ENCODE results near the gene TUBGCP6.

The TUBGCP6 gene

GRCh38 chr22:50194037-50194805 is 50.6 kb downstream of the TUBGCP6 start:
- DNase-seq (ENCODE audit: low read depth): no peak

- no peak for DNase-seq (ENCODE audit: low read depth)
Observed at GRCh38 chr22:50193621-50194020, 51.2 kb downstream of the TUBGCP6 start.

- DNase-seq (ENCODE audit: low read depth): no peak
Observed at GRCh38 chr22:50192436-50193204, 52.2 kb downstream of the TUBGCP6 start.

GRCh38 chr22:50190941-50191741 is 53.7 kb downstream of the TUBGCP6 start:
- peak; percentile 50 for DNase-seq (ENCODE audit: low read depth)

- peak; percentile 68 for DNase-seq (ENCODE audit: low read depth)
Observed at GRCh38 chr22:50190182-50190940, 54.5 kb downstream of the TUBGCP6 start.

- no peak for DNase-seq (ENCODE audit: low read depth)
Observed at GRCh38 chr22:50189849-50190181, 55.0 kb downstream of the TUBGCP6 start.

GRCh38 chr22:50189184-50189848 is 55.5 kb downstream of the TUBGCP6 start:
- no peak for DNase-seq (ENCODE audit: low read depth)

- DNase-seq (ENCODE audit: low read depth): no peak
Observed at GRCh38 chr22:50188356-50188755, 56.5 kb downstream of the TUBGCP6 start.

GRCh38 chr22:50186761-50187523 is 57.9 kb downstream of the TUBGCP6 start:
- DNase-seq (ENCODE audit: low read depth): no peak

- DNase-seq (ENCODE audit: low read depth): no peak
Observed at GRCh38 chr22:50186181-50186714, 58.6 kb downstream of the TUBGCP6 start.

- DNase-seq (ENCODE audit: low read depth): peak; percentile 85
Observed at GRCh38 chr22:50185375-50186087, 59.3 kb downstream of the TUBGCP6 start, which contains the start of gene TRABD. TRABD (plus strand) TSS chr22:50185913; CDS start chr22:50193061, 7,148 bp downstream.

GRCh38 chr22:50184902-50185374 is 59.9 kb downstream of the TUBGCP6 start:
- DNase-seq (ENCODE audit: low read depth): no peak

- DNase-seq (ENCODE audit: low read depth): no peak
Observed at GRCh38 chr22:50184004-50184901, 60.6 kb downstream of the TUBGCP6 start.

- DNase-seq (ENCODE audit: low read depth): no peak
Observed at GRCh38 chr22:50183141-50183971, 61.5 kb downstream of the TUBGCP6 start.

- DNase-seq (ENCODE audit: low read depth): no peak
Observed at GRCh38 chr22:50182176-50183081, 62.4 kb downstream of the TUBGCP6 start.
